Measurements from ENCODE around the gene FBL. TPM values are rescaled to one million over a fixed set of nuclear protein-coding genes. Genes with fewer than 3 reads are reported as not detected.

Gene FBL
- total RNA-seq, 1 experiment from 2014 or later, result 502 TPM

DNA sequence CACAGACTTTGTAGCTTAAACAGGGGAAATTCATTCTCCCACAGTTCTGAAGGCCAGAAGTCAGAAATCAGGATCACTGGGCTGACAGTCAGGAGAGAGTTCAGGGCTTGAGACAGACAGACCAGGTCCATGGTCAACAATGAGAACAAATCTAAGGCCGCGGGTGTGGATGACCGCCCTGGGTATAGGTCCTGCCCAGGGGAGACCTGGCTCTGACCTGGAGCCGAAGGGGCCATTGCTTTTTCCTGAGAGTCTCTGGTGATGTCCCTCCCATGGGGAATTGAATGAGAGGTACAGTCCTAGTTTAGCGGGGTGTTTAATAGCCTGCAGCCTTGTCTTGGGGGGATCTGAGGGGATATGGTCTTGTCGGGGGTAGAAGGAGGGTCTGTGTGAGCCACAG lies 25.2 kb upstream of the FBL start:
- no peaks in the 10 kb centered on the region for H3K36me3 Mint-ChIP-seq (ENCODE audit: insufficient read depth, unreplicated experiment)
- CTCF ChIA-PET, result no interaction called here

GRCh38 chr19:39870171-39870971 lies 24.2 kb upstream of the FBL start:
- no peak overlapping the region for H3K27ac Mint-ChIP-seq (ENCODE audit: low read depth, unreplicated experiment)
- H3K4me3 Mint-ChIP-seq (ENCODE audit: unreplicated experiment), result no peak overlapping the region
- no peak for DNase-seq (ENCODE audit: unreplicated experiment)
- ChIA-PET POLR2A (interaction anchor here (0.7 kb wide), 1 partner anchor 125 kb away, joined by 3 read pairs; no protein-coding TSS in a partner anchor), CTCF (no interaction called here)
- intact Hi-C loops (cut with micrococcal nuclease), result no loop called here
- no TSS peak for BruUV-seq (replicated peaks)
- H3K4me1 Mint-ChIP-seq (ENCODE audit: insufficient read depth, unreplicated experiment), result no peaks in the 10 kb centered on the region
- no peak for TF ChIP-seq CTCF (IDR thresholded peaks at IDR 0.05; ENCODE audit: unreplicated experiment)
- H3K36me3 Mint-ChIP-seq (ENCODE audit: insufficient read depth, unreplicated experiment), result no peaks in the 10 kb centered on the region
- no peaks in the 10 kb centered on the region for H3K9me3 Mint-ChIP-seq (ENCODE audit: unreplicated experiment)
- no peaks in the 10 kb centered on the region for H3K27me3 Mint-ChIP-seq (ENCODE audit: insufficient read depth, unreplicated experiment)

More for the DNA sequence above, 25.2 kb upstream of the FBL start:
- Mint-ChIP-seq H3K27ac (ENCODE audit: low read depth, unreplicated experiment) (no peak overlapping the region), H3K9me3 (ENCODE audit: unreplicated experiment) (no peaks in the 10 kb centered on the region), H3K27me3 (ENCODE audit: insufficient read depth, unreplicated experiment) (no peaks in the 10 kb centered on the region), H3K4me3 (ENCODE audit: unreplicated experiment) (no peak overlapping the region), H3K4me1 (ENCODE audit: insufficient read depth, unreplicated experiment) (no peaks in the 10 kb centered on the region)
- no TSS peak for BruUV-seq (replicated peaks)
- no peak for DNase-seq (ENCODE audit: unreplicated experiment)
- TF ChIP-seq CTCF (IDR thresholded peaks at IDR 0.05; ENCODE audit: unreplicated experiment), result no peak
- intact Hi-C loops (cut with micrococcal nuclease), result no loop called here
- POLR2A ChIA-PET, result no interaction called here

DNA sequence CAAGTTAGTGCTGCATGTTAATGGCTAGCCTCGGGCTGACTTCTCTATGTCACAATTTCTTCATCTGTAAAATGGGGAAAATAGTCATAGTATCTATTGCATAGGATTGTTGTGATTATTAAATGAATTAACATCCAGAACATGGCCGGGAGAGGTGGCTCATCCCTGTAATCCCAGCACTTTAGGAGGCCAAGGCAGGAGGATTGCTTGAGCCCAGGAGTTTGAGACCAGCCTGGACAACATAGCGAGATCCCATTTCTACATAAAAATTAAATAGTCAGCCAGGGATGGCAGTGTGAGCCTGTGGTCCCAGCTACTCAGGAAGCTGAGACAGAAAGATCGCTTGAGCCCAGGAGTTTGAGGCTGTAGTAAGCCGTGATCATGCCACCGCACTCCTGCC lies 21.8 kb upstream of the FBL start:
- Mint-ChIP-seq H3K27ac (ENCODE audit: low read depth, unreplicated experiment) (no peak overlapping the region), H3K36me3 (ENCODE audit: insufficient read depth, unreplicated experiment) (no peaks in the 10 kb centered on the region), H3K27me3 (ENCODE audit: insufficient read depth, unreplicated experiment) (peaks cover 10% of the 10 kb centered on the region), H3K4me3 (ENCODE audit: unreplicated experiment) (no peak overlapping the region), H3K9me3 (ENCODE audit: unreplicated experiment) (no peaks in the 10 kb centered on the region), H3K4me1 (ENCODE audit: insufficient read depth, unreplicated experiment) (no peaks in the 10 kb centered on the region)
- no TSS peak for BruUV-seq (replicated peaks)
- no peak for DNase-seq (ENCODE audit: unreplicated experiment)
- TF ChIP-seq CTCF (IDR thresholded peaks at IDR 0.05; ENCODE audit: unreplicated experiment), result no peak
- intact Hi-C loops (cut with micrococcal nuclease), result no loop called here
- CTCF ChIA-PET, result interaction anchor here (0.5 to 1.3 kb wide), 2 partner anchors 24 to 1831 kb away, joined by 3 read pairs; no protein-coding TSS in a partner anchor
- POLR2A ChIA-PET, result interaction anchor here (0.7 kb wide), 1 partner anchor 710 kb away, joined by 3 read pairs; no protein-coding TSS in a partner anchor

DNA sequence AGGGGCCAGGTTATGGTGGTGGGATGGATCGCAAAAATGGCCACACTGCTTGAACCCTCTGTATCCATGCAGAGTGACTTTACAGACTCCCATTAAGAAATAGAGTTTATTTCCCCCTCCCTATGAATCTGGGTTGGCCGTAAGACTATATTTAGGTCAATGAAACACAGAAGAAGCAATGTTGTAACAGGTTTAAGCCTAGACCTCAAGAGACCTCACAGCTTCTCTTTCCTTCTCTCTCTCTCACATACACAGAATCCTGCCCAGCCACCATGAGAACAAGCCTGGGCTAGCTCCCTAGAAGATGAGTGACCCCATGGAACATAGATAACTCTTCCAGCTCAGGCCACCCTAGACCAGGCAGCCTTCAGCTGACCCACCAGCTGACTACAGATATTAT lies 21.0 kb upstream of the FBL start:
- H3K36me3 Mint-ChIP-seq (ENCODE audit: insufficient read depth, unreplicated experiment), result no peaks in the 10 kb centered on the region
- H3K9me3 Mint-ChIP-seq (ENCODE audit: unreplicated experiment), result no peaks in the 10 kb centered on the region
- POLR2A ChIA-PET, result interaction anchor here (0.7 kb wide), 1 partner anchor 1706 kb away, joined by 3 read pairs; no protein-coding TSS in a partner anchor
- no peaks in the 10 kb centered on the region for H3K4me1 Mint-ChIP-seq (ENCODE audit: insufficient read depth, unreplicated experiment)
- CTCF ChIA-PET, result interaction anchor here (0.5 to 1.3 kb wide), 3 partner anchors 21 to 1832 kb away, joined by 3 read pairs; partner anchors contain the start of gene FBL
- H3K27me3 Mint-ChIP-seq (ENCODE audit: insufficient read depth, unreplicated experiment), result peaks cover 14% of the 10 kb centered on the region
- intact Hi-C loops (cut with micrococcal nuclease), result no loop called here
- TF ChIP-seq CTCF (IDR thresholded peaks at IDR 0.05; ENCODE audit: unreplicated experiment), result no peak
- BruUV-seq (replicated peaks), result no TSS peak
- no peak for DNase-seq (ENCODE audit: unreplicated experiment)
- no peak overlapping the region for H3K27ac Mint-ChIP-seq (ENCODE audit: low read depth, unreplicated experiment)
- H3K4me3 Mint-ChIP-seq (ENCODE audit: unreplicated experiment), result no peak overlapping the region

All from MCF 10A (cell line).